Measurements from ENCODE around the gene ODC1. TPM values are rescaled to one million over a fixed set of nuclear protein-coding genes. Genes with fewer than 3 reads are reported as not detected.

ODC1 gene
- total and polyA plus RNA-seq, 2 experiments from 2014 or later, result 23.3 to 70.3 TPM

DNA sequence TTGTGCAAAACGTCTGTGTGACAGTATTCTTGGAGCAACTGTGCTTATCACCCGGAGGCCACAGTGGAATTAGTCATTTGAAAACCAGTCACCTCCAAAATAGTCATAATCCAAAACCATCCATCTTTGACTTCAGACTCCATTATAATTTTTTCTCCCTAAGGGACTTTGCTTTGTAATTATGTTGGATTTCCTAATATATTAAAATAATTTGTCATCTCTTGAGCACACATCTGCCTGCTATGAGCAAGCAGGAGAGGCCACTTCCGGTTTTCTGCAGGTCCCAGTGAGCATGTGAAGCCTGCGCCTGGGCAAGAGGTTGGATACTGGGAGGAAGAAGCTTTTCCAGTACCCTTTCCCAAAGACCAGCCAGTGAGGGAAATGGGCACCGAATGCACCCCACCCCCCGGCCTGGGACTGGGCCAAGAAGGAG, 57.7 kb downstream of the ODC1 start:
- Mint-ChIP-seq H3K27ac (no peak overlapping the region), H3K4me3 (no peak overlapping the region), H3K9me3 (no peaks in the 10 kb centered on the region), H3K27me3 (ENCODE audit: insufficient read depth, low read depth, poor library complexity) (peaks cover 7% of the 10 kb centered on the region), H3K36me3 (ENCODE audit: low read depth) (no peaks in the 10 kb centered on the region; the same call in 2 of the 3 replicates), H3K4me1 (peaks cover 21% of the 10 kb centered on the region)
- ATAC-seq (no peak), DNase-seq (ENCODE audit: low spot score) (no peak)
- H3K27ac ChIP-seq (ENCODE audit: low read depth), result no peak overlapping the region
- no peaks in the 10 kb centered on the region for H3K27me3 ChIP-seq (ENCODE audit: insufficient read depth)
- TF ChIP-seq ZNF331 (CRISPR knock-in tag; IDR thresholded peaks at IDR 0.05; ENCODE audit: low read depth) (no peak), JUNB (IDR thresholded peaks at IDR 0.05; ENCODE audit: unreplicated experiment) (no peak), STAT1 (IDR thresholded peaks at IDR 0.05; ENCODE audit: unreplicated experiment) (no peak), NANOG (IDR thresholded peaks at IDR 0.05; ENCODE audit: borderline replicate concordance) (no peak), EZH2phosphoT487 (IDR thresholded peaks at IDR 0.05; ENCODE audit: unreplicated experiment) (no peak)
- TF ChIP-seq, protein P1, sequence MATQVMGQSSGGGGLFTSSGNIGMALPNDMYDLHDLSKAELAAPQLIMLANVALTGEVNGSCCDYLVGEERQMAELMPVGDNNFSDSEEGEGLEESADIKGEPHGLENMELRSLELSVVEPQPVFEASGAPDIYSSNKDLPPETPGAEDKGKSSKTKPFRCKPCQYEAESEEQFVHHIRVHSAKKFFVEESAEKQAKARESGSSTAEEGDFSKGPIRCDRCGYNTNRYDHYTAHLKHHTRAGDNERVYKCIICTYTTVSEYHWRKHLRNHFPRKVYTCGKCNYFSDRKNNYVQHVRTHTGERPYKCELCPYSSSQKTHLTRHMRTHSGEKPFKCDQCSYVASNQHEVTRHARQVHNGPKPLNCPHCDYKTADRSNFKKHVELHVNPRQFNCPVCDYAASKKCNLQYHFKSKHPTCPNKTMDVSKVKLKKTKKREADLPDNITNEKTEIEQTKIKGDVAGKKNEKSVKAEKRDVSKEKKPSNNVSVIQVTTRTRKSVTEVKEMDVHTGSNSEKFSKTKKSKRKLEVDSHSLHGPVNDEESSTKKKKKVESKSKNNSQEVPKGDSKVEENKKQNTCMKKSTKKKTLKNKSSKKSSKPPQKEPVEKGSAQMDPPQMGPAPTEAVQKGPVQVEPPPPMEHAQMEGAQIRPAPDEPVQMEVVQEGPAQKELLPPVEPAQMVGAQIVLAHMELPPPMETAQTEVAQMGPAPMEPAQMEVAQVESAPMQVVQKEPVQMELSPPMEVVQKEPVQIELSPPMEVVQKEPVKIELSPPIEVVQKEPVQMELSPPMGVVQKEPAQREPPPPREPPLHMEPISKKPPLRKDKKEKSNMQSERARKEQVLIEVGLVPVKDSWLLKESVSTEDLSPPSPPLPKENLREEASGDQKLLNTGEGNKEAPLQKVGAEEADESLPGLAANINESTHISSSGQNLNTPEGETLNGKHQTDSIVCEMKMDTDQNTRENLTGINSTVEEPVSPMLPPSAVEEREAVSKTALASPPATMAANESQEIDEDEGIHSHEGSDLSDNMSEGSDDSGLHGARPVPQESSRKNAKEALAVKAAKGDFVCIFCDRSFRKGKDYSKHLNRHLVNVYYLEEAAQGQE (IDR thresholded peaks at IDR 0.05; ENCODE audit: unreplicated experiment), result no peak
- TF ChIP-seq, protein P2, sequence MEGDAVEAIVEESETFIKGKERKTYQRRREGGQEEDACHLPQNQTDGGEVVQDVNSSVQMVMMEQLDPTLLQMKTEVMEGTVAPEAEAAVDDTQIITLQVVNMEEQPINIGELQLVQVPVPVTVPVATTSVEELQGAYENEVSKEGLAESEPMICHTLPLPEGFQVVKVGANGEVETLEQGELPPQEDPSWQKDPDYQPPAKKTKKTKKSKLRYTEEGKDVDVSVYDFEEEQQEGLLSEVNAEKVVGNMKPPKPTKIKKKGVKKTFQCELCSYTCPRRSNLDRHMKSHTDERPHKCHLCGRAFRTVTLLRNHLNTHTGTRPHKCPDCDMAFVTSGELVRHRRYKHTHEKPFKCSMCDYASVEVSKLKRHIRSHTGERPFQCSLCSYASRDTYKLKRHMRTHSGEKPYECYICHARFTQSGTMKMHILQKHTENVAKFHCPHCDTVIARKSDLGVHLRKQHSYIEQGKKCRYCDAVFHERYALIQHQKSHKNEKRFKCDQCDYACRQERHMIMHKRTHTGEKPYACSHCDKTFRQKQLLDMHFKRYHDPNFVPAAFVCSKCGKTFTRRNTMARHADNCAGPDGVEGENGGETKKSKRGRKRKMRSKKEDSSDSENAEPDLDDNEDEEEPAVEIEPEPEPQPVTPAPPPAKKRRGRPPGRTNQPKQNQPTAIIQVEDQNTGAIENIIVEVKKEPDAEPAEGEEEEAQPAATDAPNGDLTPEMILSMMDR (conservative IDR thresholded peaks at IDR 0.05; ENCODE audit: low read depth in 2 of 2), result no peak
- no peak overlapping the region for H3K4me2 ChIP-seq
- peaks cover 12% of the 10 kb centered on the region; the same call in 1 of the 2 replicates for H3K4me1 ChIP-seq (ENCODE audit: insufficient read depth)
- H4K20me1 ChIP-seq (replicated peaks; ENCODE audit: insufficient read depth), result no peaks in the 10 kb centered on the region
- H3F3A ChIP-seq (replicated peaks; ENCODE audit: low read depth), result no peaks in the 10 kb centered on the region
- no peaks in the 10 kb centered on the region for H3K9me2 ChIP-seq (ENCODE audit: insufficient read depth)
- H3K79me2 ChIP-seq (replicated peaks; ENCODE audit: insufficient read depth), result no peaks in the 10 kb centered on the region
- no peak overlapping the region for H3K4me3 ChIP-seq
- H2AFZ ChIP-seq, result no peak overlapping the region
- H3K36me3 ChIP-seq (ENCODE audit: insufficient read depth), result no peaks in the 10 kb centered on the region

Small RNA genes lying within 50 kb of the gene (small RNA-seq; reads per million reads assigned to genes)
- 1.5 reads per million, percentile 74 among the genes with 10 or more reads in this experiment for gene SNORA80B (ENCODE audit: low replicate concordance)

Other genes starting within 250 kb of the ODC1 start
- 14.8 and 25.4 TPM in 2 replicates for gene HPCAL1, start 145.4 kb downstream of the ODC1 start, total RNA-seq (2014; rRNA removed; shearing (Covaris generic))
- 8.3 and 9.7 TPM in 2 replicates for gene HPCAL1, start 145.4 kb downstream of the ODC1 start, polyA plus RNA-seq (2016; fragmentation: Nextera tagmentation; extraction: Ambion mirVana)
- 41.2 and 48.8 TPM in 2 replicates for gene NOL10, start 241.6 kb upstream of the ODC1 start, total RNA-seq (2014; rRNA removed; shearing (Covaris generic))
- 19.5 and 30.6 TPM in 2 replicates for gene NOL10, start 241.6 kb upstream of the ODC1 start, polyA plus RNA-seq (2016; fragmentation: Nextera tagmentation; extraction: Ambion mirVana)